Stimulated activated CD4-positive, alpha-beta T cell treated with anti-CD3 and anti-CD28 coated beads, Interleukin-2, amount 100 ng/mL, for 4 hours (primary cell): ENCODE results near the gene SLC35E3.
A peak's percentile ranks its signal among the peaks of the same experiment; 100 is the strongest.
"Not testable (repeated sequence)": the region's sequence is repeated elsewhere in the genome, so short reads cannot be mapped to it uniquely, and the experiment has no call there.

Experiments
- DNase-seq: peaks from one replicate; pipeline ENCODE4 v3.0.0-alpha.2; 2020; ENCODE audit warnings: low read depth

The SLC35E3 gene

GRCh38 chr12:68794653-68795251 lies 48.8 kb downstream of the SLC35E3 start:
- DNase-seq: no peak

- no peak for DNase-seq
These were observed 50.4 kb downstream of the SLC35E3 start for GRCh38 chr12:68796399-68796798.

GRCh38 chr12:68798882-68799234 lies 52.9 kb downstream of the SLC35E3 start:
- no peak for DNase-seq

GRCh38 chr12:68800294-68800693 lies 54.3 kb downstream of the SLC35E3 start:
- DNase-seq: no peak

- not testable (repeated sequence) for DNase-seq
These were observed 55.1 kb downstream of the SLC35E3 start for GRCh38 chr12:68801124-68801523.

GRCh38 chr12:68802372-68802745 lies 56.4 kb downstream of the SLC35E3 start:
- not testable (repeated sequence) for DNase-seq

GRCh38 chr12:68802911-68803651 lies 57.1 kb downstream of the SLC35E3 start:
- DNase-seq: not testable (repeated sequence)

- no peak for DNase-seq
These were observed 58.1 kb downstream of the SLC35E3 start for GRCh38 chr12:68803948-68804656.

GRCh38 chr12:68804657-68805591 lies 58.9 kb downstream of the SLC35E3 start:
- no peak for DNase-seq

GRCh38 chr12:68805592-68806120 lies 59.7 kb downstream of the SLC35E3 start:
- DNase-seq: no peak

GRCh38 chr12:68806488-68807237 lies 60.7 kb downstream of the SLC35E3 start:
- no peak for DNase-seq

GRCh38 chr12:68807274-68807575 lies 61.2 kb downstream of the SLC35E3 start:
- DNase-seq: not testable (repeated sequence)

- peak; percentile 91 for DNase-seq
These were observed 61.8 kb downstream of the SLC35E3 start, which contains the start of gene MDM2 for GRCh38 chr12:68807576-68808387. Gene MDM2, plus strand, starts transcription at chr12:68808177. Its CDS starts 301 bp downstream, at chr12:68808478.

GRCh38 chr12:68808388-68809189 lies 62.6 kb downstream of the SLC35E3 start:
- peak; percentile 24 for DNase-seq

- no peak for DNase-seq
These were observed 63.4 kb downstream of the SLC35E3 start for GRCh38 chr12:68809190-68810026.

GRCh38 chr12:68810027-68810389 lies 64.0 kb downstream of the SLC35E3 start:
- not testable (repeated sequence) for DNase-seq

GRCh38 chr12:68811573-68811972 lies 65.6 kb downstream of the SLC35E3 start:
- DNase-seq: not testable (repeated sequence)

- no peak for DNase-seq
These were observed 66.7 kb downstream of the SLC35E3 start for GRCh38 chr12:68812553-68813241.
